ENCODE measurements around the gene PLPP7. TPM values are rescaled to one million over a fixed set of nuclear protein-coding genes. Genes with fewer than 3 reads are reported as not detected.
"Not testable (repeated sequence)": the region's sequence is repeated elsewhere in the genome, so short reads cannot be mapped to it uniquely, and the experiment has no call there.

PLPP7 gene
- total RNA-seq, 1 donor from 2014 or later, result not detected

DNA sequence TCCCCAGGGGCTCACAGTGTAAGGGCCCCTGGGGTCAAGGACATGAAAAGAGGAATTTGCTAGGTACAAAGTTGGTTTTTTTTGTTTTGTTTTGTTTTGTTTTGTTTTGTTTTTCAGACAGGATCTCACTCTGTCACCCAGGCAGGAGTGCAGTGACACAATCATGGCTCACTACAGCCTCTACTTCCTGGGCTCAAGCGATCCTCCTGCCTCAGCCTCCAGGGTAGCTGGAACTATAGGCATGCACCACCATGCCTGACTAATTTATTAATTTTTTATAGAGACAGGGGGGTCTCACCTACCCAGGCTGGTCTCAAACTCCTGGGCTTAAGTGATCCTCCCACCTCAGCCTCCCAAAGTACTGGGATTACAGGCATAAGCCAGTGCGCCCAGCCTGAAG, 42.5 kb downstream of the PLPP7 start:
- H3K9me3 Mint-ChIP-seq; H3K36me3 Mint-ChIP-seq (ENCODE audit: low read depth); H3K27ac Mint-ChIP-seq; DNase-seq; H3K4me3 Mint-ChIP-seq; H3K4me1 Mint-ChIP-seq; H3K27me3 Mint-ChIP-seq; intact Hi-C loops (cut with micrococcal nuclease): not testable (repeated sequence)

DNA sequence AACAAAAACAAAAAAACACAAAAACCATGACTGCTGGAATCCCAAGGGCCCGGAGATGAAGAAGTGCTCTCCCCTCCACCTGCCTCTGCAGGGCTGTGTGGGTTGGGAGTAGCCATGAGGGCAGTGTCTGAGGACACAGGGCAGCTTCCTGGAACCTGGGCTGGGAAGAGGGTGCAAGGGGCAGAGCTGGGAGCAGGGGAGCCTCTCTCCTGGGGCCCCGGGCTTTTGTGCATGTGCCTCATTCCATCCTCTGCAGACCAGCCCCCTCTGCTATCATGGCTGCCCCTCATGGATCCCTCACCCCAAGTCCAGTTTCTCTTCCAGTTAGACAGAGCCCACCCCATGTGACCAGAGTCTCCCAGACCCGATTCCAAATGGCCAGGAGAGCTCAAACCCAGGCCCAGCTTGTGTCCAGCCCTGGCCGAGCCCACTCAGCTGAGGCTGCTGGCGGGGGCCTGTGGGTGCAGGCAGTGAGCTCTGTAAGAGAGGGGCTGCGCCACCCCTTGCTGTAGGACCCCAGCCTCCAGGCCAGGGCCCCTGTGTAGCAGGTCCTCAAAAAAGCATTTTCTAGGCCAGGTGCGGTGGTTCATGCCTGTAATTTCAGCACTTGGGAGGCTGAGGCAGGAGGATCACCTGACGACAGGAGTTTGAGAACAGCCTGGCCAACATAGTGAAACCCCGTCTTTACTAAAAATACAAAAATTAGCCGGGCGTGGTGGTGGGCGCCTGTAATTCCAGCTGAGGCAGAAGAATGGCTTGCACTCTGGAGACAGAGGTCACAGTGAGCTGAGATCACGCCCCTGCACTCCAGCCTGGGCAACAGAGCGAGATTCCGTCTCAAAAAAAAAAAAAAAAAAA, 44.5 kb downstream of the PLPP7 start:
- Mint-ChIP-seq H3K27me3 (peaks cover 2% of the 10 kb centered on the region), H3K4me1 (peaks cover 6% of the 10 kb centered on the region), H3K27ac (no peak overlapping the region), H3K9me3 (no peaks in the 10 kb centered on the region), H3K4me3 (no peak overlapping the region), H3K36me3 (ENCODE audit: low read depth) (no peaks in the 10 kb centered on the region)
- intact Hi-C loops (cut with micrococcal nuclease), result no loop called here
- no peak for DNase-seq

DNA sequence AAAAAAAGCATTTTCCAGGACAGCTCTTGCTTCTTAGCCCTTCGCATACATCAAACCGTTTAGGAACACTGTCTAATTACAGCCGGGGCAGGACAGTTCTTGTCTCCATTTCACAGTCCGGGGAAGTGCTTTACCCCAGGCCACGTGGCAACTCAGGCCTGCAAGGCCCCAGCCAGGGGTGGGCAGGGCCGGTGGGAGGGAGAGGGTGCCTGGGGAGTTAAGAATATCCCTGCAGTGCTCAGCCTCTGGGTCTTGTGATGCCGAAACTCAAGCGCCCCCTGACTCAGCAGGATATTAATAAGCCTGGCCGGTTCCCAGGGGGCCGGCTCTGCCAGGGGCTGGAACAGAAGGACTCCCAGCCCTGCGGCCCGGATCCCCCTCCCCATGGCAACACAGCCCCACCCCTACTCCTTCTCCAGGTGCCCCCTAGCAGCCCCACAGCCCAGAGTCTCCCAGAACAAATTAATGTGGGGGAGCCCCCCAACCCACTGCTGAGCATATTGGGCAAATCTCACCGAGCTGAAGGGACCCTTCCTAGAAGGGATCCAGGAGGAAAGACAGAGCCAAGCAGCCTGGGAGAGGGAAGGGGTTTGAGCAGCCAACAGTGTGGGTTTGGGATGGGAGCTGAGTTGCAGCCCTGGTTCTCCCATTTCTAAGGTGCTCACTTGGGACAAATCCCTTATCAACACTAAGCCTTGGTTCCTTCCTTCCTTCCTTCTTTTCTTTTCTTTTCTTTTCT, 45.3 kb downstream of the PLPP7 start:
- peaks cover 6% of the 10 kb centered on the region for H3K4me1 Mint-ChIP-seq
- intact Hi-C loops (cut with micrococcal nuclease), result no loop called here
- H3K27ac Mint-ChIP-seq, result no peak overlapping the region
- H3K9me3 Mint-ChIP-seq, result no peaks in the 10 kb centered on the region
- no peak for DNase-seq
- H3K36me3 Mint-ChIP-seq (ENCODE audit: low read depth), result no peaks in the 10 kb centered on the region
- H3K27me3 Mint-ChIP-seq, result peaks cover 1% of the 10 kb centered on the region
- H3K4me3 Mint-ChIP-seq, result no peak overlapping the region

DNA sequence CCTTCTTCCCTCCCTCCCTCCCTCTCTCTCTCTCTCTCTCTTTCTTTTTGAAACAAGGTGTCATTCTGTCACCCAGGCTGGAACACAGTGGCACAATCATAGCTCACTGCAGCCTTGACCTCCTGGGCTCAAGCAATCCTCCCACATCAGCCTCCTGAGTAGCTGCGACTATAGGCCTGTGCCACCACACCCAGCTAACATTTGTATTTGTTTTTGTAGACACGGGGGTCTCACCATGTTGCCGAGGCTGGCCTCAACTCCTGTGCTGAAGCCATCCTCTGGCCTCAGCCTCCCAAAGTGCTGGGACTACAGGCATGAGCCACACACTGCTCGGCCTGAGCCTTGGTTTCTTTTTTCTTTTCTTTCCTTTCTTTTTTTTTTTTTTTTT, 45.8 kb downstream of the PLPP7 start:
- Mint-ChIP-seq H3K4me3 (no peak overlapping the region), H3K36me3 (ENCODE audit: low read depth) (no peaks in the 10 kb centered on the region), H3K27me3 (peaks cover 3% of the 10 kb centered on the region), H3K27ac (no peak overlapping the region), H3K4me1 (peaks cover 6% of the 10 kb centered on the region), H3K9me3 (no peaks in the 10 kb centered on the region)
- DNase-seq, result no peak
- intact Hi-C loops (cut with micrococcal nuclease), result no loop called here

DNA sequence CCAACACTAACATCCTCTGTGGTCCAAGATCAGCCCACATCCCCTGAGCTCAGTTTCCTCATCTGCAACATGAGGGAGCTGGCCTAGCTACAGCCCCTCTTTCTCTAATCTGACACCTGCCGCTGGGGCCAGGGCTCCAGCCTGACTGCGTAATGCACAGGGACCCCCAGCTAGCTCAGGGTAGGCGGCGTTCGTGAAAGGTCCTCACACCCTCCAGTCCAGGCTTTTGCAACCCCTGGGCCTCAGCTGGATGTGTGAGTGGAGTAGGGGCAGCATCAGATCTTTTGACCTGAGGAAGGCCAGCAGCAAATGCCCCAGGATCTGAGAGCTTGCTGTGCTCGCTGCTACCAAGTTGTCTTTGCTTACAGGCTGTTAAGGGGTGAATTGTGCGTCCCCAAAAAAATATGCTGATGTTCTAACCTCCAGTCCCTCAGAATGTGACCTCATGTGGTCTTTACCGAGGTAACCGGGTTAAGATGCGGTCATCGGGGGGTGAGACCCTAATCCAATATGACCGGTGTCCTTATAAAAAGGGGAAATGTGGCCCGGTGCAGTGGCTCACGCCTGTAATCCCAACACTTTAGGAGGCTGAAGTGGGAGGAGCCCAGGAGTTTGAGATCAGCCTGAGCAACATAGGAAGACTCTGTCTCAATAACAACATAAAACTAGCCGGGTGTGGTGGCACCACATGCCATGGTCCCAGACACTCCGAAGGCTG, 47.8 kb downstream of the PLPP7 start:
- Mint-ChIP-seq H3K27ac (no peak overlapping the region), H3K36me3 (ENCODE audit: low read depth) (no peaks in the 10 kb centered on the region), H3K9me3 (no peaks in the 10 kb centered on the region), H3K4me1 (peaks cover 6% of the 10 kb centered on the region), H3K4me3 (no peak overlapping the region), H3K27me3 (peaks cover 19% of the 10 kb centered on the region)
- DNase-seq, result no peak
- intact Hi-C loops (cut with micrococcal nuclease), result no loop called here

DNA sequence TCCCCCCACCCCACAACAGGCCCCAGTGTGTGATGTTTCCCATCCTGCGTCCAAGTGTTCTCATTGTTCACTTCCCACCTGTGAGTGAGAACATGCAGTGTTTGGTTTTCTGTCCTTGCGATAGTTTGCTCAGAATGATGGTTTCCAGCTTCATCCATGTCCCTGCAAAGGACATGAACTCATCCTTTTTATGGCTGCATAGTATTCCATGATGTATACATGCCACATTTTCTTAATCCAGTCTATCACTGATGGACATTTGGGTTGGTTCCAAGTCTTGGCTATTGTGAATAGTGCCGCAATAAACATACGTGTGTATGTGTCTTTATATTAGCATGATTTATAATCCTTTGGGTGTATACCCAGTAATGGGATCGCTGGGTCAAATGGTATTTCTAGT, 49.7 kb downstream of the PLPP7 start:
- intact Hi-C loops (cut with micrococcal nuclease); H3K4me3 Mint-ChIP-seq; H3K27ac Mint-ChIP-seq; H3K4me1 Mint-ChIP-seq; H3K36me3 Mint-ChIP-seq (ENCODE audit: low read depth); H3K9me3 Mint-ChIP-seq; DNase-seq: not testable (repeated sequence)
- H3K27me3 Mint-ChIP-seq, result peaks cover 37% of the 10 kb centered on the region

DNA sequence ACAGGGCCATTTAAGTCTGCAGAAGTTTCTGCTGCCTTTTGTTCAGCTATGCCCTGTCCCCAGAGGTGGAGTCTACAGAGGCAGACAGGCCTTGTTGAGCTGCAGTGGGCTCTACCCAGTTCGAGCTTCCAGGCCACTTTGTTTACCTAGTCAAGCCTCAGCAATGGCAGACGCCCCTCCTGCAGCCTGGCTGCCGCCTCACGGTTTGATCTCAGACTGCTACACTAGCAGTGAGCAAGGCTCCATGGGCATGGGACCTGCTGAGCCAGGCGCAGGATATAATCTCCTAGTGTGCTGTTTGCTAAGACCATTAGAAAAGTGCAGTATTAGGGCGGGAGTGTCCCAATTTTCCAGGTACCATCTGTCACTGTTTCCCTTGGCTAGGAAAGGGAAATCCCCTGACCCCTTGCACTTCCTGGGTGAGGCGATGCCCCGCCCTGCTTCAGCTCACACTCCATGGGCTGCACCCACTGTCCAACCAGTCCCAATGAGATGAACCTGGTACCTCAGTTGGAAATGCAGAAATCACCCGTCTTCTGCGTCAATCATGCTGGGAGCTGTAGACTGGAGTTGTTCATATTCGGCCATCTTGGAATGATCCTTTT, 55.5 kb downstream of the PLPP7 start:
- DNase-seq; intact Hi-C loops (cut with micrococcal nuclease); H3K27ac Mint-ChIP-seq; H3K9me3 Mint-ChIP-seq; H3K4me1 Mint-ChIP-seq; H3K4me3 Mint-ChIP-seq; H3K36me3 Mint-ChIP-seq (ENCODE audit: low read depth): not testable (repeated sequence)
- peaks cover 35% of the 10 kb centered on the region for H3K27me3 Mint-ChIP-seq

DNA sequence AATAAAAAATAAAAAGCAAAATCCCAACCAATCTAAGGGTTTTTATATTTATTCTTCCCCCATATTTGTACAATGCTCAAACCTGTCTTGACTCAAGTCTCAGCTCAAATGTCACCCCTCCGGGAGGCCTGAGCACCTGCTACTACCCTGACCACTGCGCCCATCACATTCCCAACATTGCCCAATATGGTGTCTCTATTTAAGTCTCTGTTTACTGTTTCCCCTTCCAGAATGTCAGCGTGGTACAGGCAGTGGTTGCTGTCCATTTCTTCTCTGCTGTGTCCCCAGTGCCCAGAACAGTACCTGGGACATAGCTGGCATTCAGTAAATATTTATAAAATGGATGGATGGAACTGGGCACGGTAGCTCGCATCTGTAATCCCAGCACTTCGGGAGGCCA, 57.0 kb downstream of the PLPP7 start:
- Mint-ChIP-seq H3K4me3 (no peak overlapping the region), H3K27ac (no peak overlapping the region)
- intact Hi-C loops (cut with micrococcal nuclease), result no loop called here

DNA sequence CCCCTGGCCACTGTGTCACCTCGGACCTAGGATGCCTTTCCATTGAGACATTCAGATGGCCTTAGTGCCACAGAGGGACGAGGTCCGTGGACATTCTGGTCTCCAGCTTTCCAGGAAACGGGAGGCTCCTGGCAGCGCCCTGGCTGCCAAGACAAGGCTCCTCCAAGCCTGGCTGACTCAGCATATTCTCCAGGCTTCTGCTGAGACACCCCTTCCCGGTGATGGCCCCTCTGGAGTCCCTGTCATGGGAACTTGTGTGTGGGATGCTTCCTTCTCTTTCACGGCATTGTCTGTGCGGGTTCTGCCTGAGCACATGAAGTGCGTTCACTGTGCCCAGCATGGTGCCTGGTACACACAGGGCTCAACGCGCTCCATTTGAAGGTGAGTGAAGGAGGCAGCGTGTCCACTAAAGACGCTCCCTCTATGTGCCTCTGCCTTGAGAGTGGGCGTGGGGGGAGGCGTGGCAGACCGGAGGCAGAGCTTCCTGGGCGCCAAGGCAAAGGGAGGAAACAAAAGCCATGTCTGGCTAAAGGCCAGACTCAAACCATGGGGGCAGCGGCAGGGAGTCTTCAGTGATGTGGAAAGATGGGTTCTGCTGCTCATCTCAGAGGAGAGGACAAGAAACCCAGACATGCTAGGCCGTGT, 58.0 kb downstream of the PLPP7 start:
- H3K27me3 Mint-ChIP-seq, result peaks cover 16% of the 10 kb centered on the region
- peaks cover 10% of the 10 kb centered on the region for H3K4me1 Mint-ChIP-seq
- H3K4me3 Mint-ChIP-seq, result no peak overlapping the region
- H3K9me3 Mint-ChIP-seq, result no peaks in the 10 kb centered on the region
- DNase-seq, result no peak
- no peaks in the 10 kb centered on the region for H3K36me3 Mint-ChIP-seq (ENCODE audit: low read depth)
- intact Hi-C loops (cut with micrococcal nuclease), result no loop called here
- H3K27ac Mint-ChIP-seq, result no peak overlapping the region

More for the DNA sequence above, 57.0 kb downstream of the PLPP7 start:
- peaks cover 10% of the 10 kb centered on the region for H3K4me1 Mint-ChIP-seq
- no peaks in the 10 kb centered on the region for H3K36me3 Mint-ChIP-seq (ENCODE audit: low read depth)
- no peak for DNase-seq
- no peaks in the 10 kb centered on the region for H3K9me3 Mint-ChIP-seq
- peaks cover 21% of the 10 kb centered on the region for H3K27me3 Mint-ChIP-seq

DNA sequence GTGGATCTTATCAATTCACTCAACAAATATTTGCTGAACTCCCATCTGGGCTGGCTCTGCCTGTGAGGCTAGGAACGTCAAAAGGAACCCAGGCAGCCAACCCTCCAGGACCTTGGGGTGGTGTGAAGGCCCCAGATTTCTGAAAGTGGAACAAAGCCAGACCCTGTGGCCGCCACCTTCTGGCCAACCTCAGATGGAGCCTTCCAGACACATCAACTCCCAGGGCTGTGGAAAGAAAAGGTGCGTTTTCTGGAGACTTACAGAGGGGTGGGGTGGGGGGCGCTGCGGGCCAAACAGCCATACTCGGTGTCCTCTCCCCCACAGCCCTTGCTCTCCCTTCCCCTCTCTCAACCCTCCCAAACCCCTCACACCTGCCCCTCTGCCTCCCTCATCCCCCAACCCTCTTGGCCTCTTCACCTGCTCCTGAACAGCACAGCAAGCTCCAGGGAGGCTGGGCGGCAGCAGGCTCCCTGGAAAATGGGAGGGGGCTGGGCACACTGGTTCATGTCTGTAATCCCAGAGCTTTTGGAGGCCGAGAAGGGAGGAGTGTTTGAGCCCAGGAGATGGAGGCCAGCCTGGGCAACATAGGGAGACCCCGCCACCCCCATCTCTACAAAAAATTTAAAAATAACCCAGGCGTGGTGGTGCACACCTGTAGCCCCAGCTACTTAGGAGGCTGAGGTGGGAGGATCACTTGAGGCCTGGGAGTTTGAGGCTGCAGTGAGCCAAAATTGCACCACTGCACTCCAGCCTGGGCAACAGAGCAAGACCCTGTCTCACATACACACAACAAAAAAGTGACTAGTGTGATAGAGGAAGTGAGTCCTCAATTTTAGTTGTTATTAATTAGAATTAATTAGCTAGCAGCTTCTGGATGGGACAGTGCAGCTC, 59.4 kb downstream of the PLPP7 start:
- intact Hi-C loops (cut with micrococcal nuclease), result no loop called here
- no peak for DNase-seq
- Mint-ChIP-seq H3K4me3 (no peak overlapping the region), H3K4me1 (peaks cover 10% of the 10 kb centered on the region), H3K27me3 (peaks cover 3% of the 10 kb centered on the region), H3K36me3 (ENCODE audit: low read depth) (no peaks in the 10 kb centered on the region), H3K27ac (no peak overlapping the region), H3K9me3 (no peaks in the 10 kb centered on the region)

DNA sequence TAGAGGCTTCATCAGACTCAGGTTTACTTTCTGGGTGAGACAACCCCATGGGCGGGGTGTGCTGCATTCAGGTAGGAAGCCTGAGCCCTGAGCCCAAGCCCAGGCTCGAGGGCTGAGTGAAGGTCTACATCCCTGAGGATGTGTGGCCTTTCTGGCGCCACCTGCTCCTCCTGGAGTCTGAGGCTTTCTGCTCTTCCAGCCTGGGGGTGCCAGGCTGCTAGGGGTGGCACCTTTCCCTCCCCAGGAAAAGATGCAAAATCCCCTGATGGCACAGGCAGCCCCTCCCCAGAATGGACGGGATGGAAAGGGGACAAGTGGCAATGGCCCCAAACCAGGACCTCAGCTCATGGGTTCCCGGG, 60.0 kb downstream of the PLPP7 start:
- Mint-ChIP-seq H3K27ac (no peak overlapping the region), H3K27me3 (no peaks in the 10 kb centered on the region)

DNA sequence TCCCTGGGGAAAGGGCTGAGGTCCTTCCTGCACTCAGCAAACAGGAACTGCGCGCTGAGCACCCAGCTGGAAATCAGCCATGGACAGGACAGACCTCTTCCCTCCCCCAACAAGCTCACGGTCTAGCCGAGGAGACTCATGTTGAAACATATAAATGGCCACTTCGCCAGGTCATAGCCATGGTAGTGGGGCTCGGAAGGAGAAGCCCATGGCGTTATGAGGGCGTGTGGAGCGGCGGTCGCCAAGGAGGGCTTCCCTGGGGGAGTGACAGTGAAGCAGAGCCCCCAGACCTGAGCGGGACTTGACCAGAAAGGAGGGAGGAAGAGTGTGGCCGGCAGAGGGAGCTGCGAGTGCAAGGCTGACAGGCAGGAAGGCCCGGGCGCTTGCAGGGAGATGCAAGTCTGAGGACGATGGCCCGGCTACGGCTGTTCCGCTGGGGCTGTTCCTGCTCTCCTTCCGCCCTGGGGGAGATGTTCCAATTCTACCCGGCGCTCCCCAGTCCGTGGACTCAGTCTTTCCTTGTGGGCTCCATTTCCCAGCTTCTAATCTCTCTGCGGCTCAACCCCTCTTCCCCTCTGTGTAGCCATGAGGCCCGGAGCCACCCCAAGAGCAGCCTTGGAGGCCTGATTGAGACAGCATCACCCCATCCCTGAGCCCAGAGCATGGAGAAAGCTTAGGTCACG, 60.5 kb downstream of the PLPP7 start:
- no peak overlapping the region for H3K27ac Mint-ChIP-seq
- DNase-seq, result peak; percentile 96
- no peaks in the 10 kb centered on the region for H3K9me3 Mint-ChIP-seq
- H3K36me3 Mint-ChIP-seq (ENCODE audit: low read depth), result no peaks in the 10 kb centered on the region
- H3K4me3 Mint-ChIP-seq, result peak overlapping the region; percentile 66
- no peaks in the 10 kb centered on the region for H3K27me3 Mint-ChIP-seq
- H3K4me1 Mint-ChIP-seq, result peaks cover 10% of the 10 kb centered on the region
- intact Hi-C loops (cut with micrococcal nuclease), result loop anchor here (1.0 to 5.0 kb wide), 3 partner anchors 57 to 397 kb away; no protein-coding TSS in a partner anchor

More for the DNA sequence above, 60.0 kb downstream of the PLPP7 start:
- Mint-ChIP-seq H3K9me3 (no peaks in the 10 kb centered on the region), H3K36me3 (ENCODE audit: low read depth) (no peaks in the 10 kb centered on the region), H3K4me1 (peaks cover 10% of the 10 kb centered on the region), H3K4me3 (no peak overlapping the region)
- intact Hi-C loops (cut with micrococcal nuclease), result no loop called here
- no peak for DNase-seq

Measured in activated CD4-positive, alpha-beta T cell treated with anti-CD3 and anti-CD28 coated beads, Interleukin-2, amount 10 ng/mL, durations not matched to agents 24 days and 14 days (primary cell).